Heart left ventricle (tissue), 16 donors: ENCODE data around the gene PRMT7. TPM values are rescaled to one million over a fixed set of nuclear protein-coding genes. Genes with fewer than 3 reads are reported as not detected.

Source experiments
- ATAC-seq, 4 donors: fragments of 200-7000 bp; cut with Tn5 transposase; one replicate each; pipeline ENCODE4 v1.9.1; 2020 to 2022; ENCODE audit warnings: moderate library complexity in 4 of 4, mild to moderate bottlenecking in 3 of 4, moderate number of reproducible peaks in 1 of 4
- DNase-seq, 5 donors: peaks; one replicate each; pipeline ENCODE4 v3.0.0-alpha.2; 2020
- H3K27ac ChIP-seq, 12 donors: fragments of 200-600 bp; sonication (generic) in 4 of 12; one replicate each; pipeline versions ENCODE4 v1.5.0 to v1.8.0; 2016 to 2022; ENCODE audit warnings: mild to moderate bottlenecking in 2 of 12
- H3K27me3 ChIP-seq, 9 donors: fragments of 200-600 bp; sonication (generic) in 2 of 9; one replicate each; pipeline versions ENCODE4 v1.5.1 to v1.8.0; 2016 to 2022; ENCODE audit warnings: mild to moderate bottlenecking in 3 of 9
- H3K36me3 ChIP-seq, 9 donors: fragments of 200-600 bp; sonication (generic) in 2 of 9; one replicate each; pipeline versions ENCODE4 v1.5.0 to v1.8.0; 2018 to 2022; ENCODE audit warnings: mild to moderate bottlenecking in 2 of 9
- H3K4me1 ChIP-seq, 12 donors: fragments of 200-600 bp; sonication (generic) in 4 of 12; one replicate each; pipeline versions ENCODE4 v1.5.0 to v1.8.0; 2016 to 2022; ENCODE audit warnings: mild to moderate bottlenecking in 3 of 12
- H3K4me3 ChIP-seq, 12 donors: fragments of 200-600 bp; sonication (generic) in 4 of 12; one replicate each; pipeline versions ENCODE4 v1.5.0 to v1.8.0; 2017 to 2022; ENCODE audit warnings: mild to moderate bottlenecking in 9 of 12, moderate library complexity in 4 of 12
- H3K9me3 ChIP-seq, 12 donors: fragments of 200-600 bp; sonication (generic) in 4 of 12; one replicate each; pipeline versions ENCODE4 v1.5.0 to v1.8.0; 2016 to 2022; ENCODE audit warnings: mild to moderate bottlenecking in 1 of 12
- CTCF ChIP-seq, 12 donors: fragments of 200-600 bp; sonication (generic) in 4 of 12; IDR thresholded peaks; one replicate each; pipeline versions ENCODE4 v1.5.0 to v1.8.0; 2018 to 2022; ENCODE audit warnings: antibody characterized with exemption in 12 of 12, mild to moderate bottlenecking in 5 of 12
- POLR2A ChIP-seq, 2 donors: fragments of 450-650 bp; IDR thresholded peaks; one replicate each; pipeline ENCODE4 v1.6.1; 2017; ENCODE audit warnings: antibody characterized with exemption in 2 of 2, mild to moderate bottlenecking in 2 of 2, moderate library complexity in 2 of 2
- WGBS, 4 donors: extraction: QIAGEN DNeasy Blood & Tissue Kit in 2 of 4; methylation state at CpG; one replicate each; pipeline versions ENCODE4 v1.1.5 to v1.1.7; 2013 to 2018; 5-methylcytosine and 5-hydroxymethylcytosine counted together
- intact Hi-C, 10 donors: fragments of 100-400 bp; cut with DNase I; formaldehyde crosslinking; loops; one replicate each; pipeline versions ENCODE4 v1.11.1 to v1.14.2; 2022
- polyA plus RNA-seq, 2 donors: library from polyadenylated mRNA; stranded (reverse); fragments of 200-250 nt; gene quantifications; one replicate each; pipeline ENCODE4 v1.2.3, GENCODE V29; 2013
- total RNA-seq, 9 donors: library from RNA; depleted of rRNA in 2 of 9; stranded (reverse); fragments of >200 nt in 2 of 9; fragmentation: NEBNext Ultra II Directional in 3 of 9; extraction: Animal tissue kit (Norgen Biotek cat#: 25700) in 3 of 9; gene quantifications; one replicate each; pipeline versions ENCODE4 v1.1.0 to v1.2.4, GENCODE V29; 2016 to 2023
- donor health status: ischemic (EF 13 %, LVEDD 7.1; RV severe dilation, severe dysfunction).
- donor health status: healthy with polysubstance abuse.
- donor health status: DM: no; HTN: yes; CAD: no.
- donor health status: DM: no; HTN: no; CAD: no.
- donor health status: ischemic (EF 25% LVEDD 6.9; RV normal size, moderate dysfunction).
- donor health status: ischemic (EF 25% LVEDD 5.7; RV mildly dilated, moderate dysfunction).
- donor health status: healthy.
- donor health status: DM: yes; HTN: yes; CAD: no.
- donor health status: ischemic (EF 35%, LVEDD 5.7; RV mildly dilated, moderate dysfunction).
- donor health status: nonischemic (EF 11% LVEDD 7.7; RV severe dilation, severe dysfunction).
- donor health status: DM: yes; HTN: yes; CAD: no.
- donor health status: PGD.
- donor health status: ischemic (EF 29% LVEDD 5.4; RV normal size, mild dysfunction).
- donor health status: nonischemic (EF 23%, LVEDD 6.1; RV moderate dilation, normal function).

Gene PRMT7
- total and polyA plus RNA-seq, 11 donors = 21.0 to 37.4 (median 30.7) TPM

GRCh38 chr16:68298907-68299561 is 11.8 kb upstream of the PRMT7 start:
- ATAC-seq = peak; percentile 40 to 73 (median 54)
- H3K27ac ChIP-seq = peak overlapping the region in 11 of 12 donors; percentile 42 to 91 (median 66)
- WGBS, 4 donors = 31 to 42% (median 37%) methylated on average over 5 of the region's 5 CpGs
- intact Hi-C loops = loop anchor here in 3 of 10 donors (5.0 kb wide), 1 partner anchor 37 kb away; the partner anchor contains the start of gene SLC7A6 (in 3 of the 3)
- TF ChIP-seq CTCF (IDR thresholded peaks at IDR 0.05) = no peak
- TF ChIP-seq POLR2A (IDR thresholded peaks at IDR 0.05) = no peak
- peaks cover 0 to 100% (median 99%) of the 10 kb centered on the region in 9 donors for H3K36me3 ChIP-seq
- no peaks in the 10 kb centered on the region for H3K27me3 ChIP-seq
- DNase-seq = peak in 4 of 5 donors; percentile 44 to 79 (median 68)
- H3K9me3 ChIP-seq = no peaks in the 10 kb centered on the region
- H3K4me1 ChIP-seq = peaks cover 0 to 54% (median 25%) of the 10 kb centered on the region in 12 donors
- H3K4me3 ChIP-seq = no peak overlapping the region

GRCh38 chr16:68299571-68300453 is 11.0 kb upstream of the PRMT7 start:
- intact Hi-C loops = loop anchor here in 3 of 10 donors (5.0 kb wide), 1 partner anchor 38 kb away; the partner anchor contains the start of gene SLC7A6 (in 3 of the 3)
- peak overlapping the region in 10 of 12 donors; percentile 49 to 91 (median 68) for H3K27ac ChIP-seq

GRCh38 chr16:68300734-68301459 is 9.9 kb upstream of the PRMT7 start:
- DNase-seq (no peak), ATAC-seq (no peak)
- Histone ChIP-seq H3K4me3 (no peak overlapping the region), H3K4me1 (peaks cover 0 to 52% (median 25%) of the 10 kb centered on the region in 12 donors), H3K27ac (peak overlapping the region in 9 of 12 donors; percentile 18 to 91 (median 66)), H3K27me3 (no peaks in the 10 kb centered on the region), H3K9me3 (no peaks in the 10 kb centered on the region), H3K36me3 (peaks cover 0 to 100% (median 100%) of the 10 kb centered on the region in 9 donors)
- WGBS, 4 donors = 63 to 74% (median 70%) methylated on average over 7 of the region's 7 CpGs
- TF ChIP-seq CTCF (IDR thresholded peaks at IDR 0.05) (no peak), POLR2A (IDR thresholded peaks at IDR 0.05) (no peak)
- intact Hi-C loops = no loop called here

More at GRCh38 chr16:68299571-68300453, 11.0 kb upstream of the PRMT7 start:
- ATAC-seq (peak in 3 of 4 donors; percentile 21 to 43 (median 39)), DNase-seq (no peak)
- 50 to 60% (median 54%) methylated on average over 11 of the region's 11 CpGs for WGBS, 4 donors
- H3K27me3 ChIP-seq = no peaks in the 10 kb centered on the region
- peaks cover 0 to 54% (median 25%) of the 10 kb centered on the region in 12 donors for H3K4me1 ChIP-seq
- TF ChIP-seq POLR2A (IDR thresholded peaks at IDR 0.05) (no peak), CTCF (IDR thresholded peaks at IDR 0.05) (no peak)
- H3K9me3 ChIP-seq = no peaks in the 10 kb centered on the region
- no peak overlapping the region for H3K4me3 ChIP-seq
- H3K36me3 ChIP-seq = peaks cover 0 to 100% (median 99%) of the 10 kb centered on the region in 9 donors
